Hepatocyte (in vitro differentiated cells): Measurements from ENCODE around the gene USP47.

Experiments
- EZH2 ChIP-seq: fragments of 200-600 bp; sonication (generic); IDR thresholded peaks from 2 replicates; pipeline ENCODE4 v1.6.1; 2016; ENCODE audit warnings: antibody characterized with exemption, mild to moderate bottlenecking, borderline replicate concordance
- TF ChIP-seq, protein P1 (sequence below): fragments of 200-600 bp; sonication (generic); IDR thresholded peaks from 2 replicates; pipeline ENCODE4 v1.5.1; 2016; ENCODE audit warnings: antibody characterized with exemption, mild to moderate bottlenecking; ENCODE audit not compliant: poor library complexity

DNA sequence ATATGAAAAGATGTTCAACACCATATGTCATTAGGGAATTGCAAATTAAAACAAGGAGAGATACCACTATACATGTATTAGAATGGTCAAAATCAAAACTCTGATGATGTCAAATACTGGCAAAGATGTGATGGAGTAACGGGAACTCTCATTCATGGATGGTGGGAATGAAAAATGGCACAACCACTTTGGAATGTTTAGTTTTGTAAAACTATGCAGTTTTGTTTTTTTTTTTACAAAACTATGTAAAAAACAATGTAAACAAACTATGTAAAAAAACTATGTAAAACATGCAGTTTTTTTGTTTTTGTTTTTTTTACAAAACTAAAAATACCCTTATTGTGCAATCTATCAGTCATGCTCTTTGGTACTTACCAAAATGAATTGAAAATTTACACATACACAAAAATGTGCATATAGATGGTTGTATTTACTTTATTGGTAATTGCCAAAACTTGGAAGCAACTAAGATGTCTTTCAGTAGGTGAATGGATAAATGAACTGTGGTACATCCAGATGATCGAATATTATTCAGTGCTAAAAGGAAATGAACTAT, 5.0 kb upstream of the USP47 start:
- TF ChIP-seq, protein P1, sequence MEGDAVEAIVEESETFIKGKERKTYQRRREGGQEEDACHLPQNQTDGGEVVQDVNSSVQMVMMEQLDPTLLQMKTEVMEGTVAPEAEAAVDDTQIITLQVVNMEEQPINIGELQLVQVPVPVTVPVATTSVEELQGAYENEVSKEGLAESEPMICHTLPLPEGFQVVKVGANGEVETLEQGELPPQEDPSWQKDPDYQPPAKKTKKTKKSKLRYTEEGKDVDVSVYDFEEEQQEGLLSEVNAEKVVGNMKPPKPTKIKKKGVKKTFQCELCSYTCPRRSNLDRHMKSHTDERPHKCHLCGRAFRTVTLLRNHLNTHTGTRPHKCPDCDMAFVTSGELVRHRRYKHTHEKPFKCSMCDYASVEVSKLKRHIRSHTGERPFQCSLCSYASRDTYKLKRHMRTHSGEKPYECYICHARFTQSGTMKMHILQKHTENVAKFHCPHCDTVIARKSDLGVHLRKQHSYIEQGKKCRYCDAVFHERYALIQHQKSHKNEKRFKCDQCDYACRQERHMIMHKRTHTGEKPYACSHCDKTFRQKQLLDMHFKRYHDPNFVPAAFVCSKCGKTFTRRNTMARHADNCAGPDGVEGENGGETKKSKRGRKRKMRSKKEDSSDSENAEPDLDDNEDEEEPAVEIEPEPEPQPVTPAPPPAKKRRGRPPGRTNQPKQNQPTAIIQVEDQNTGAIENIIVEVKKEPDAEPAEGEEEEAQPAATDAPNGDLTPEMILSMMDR = no peak
- no peak for TF ChIP-seq EZH2
